CD14-positive monocyte (primary cell): ENCODE data around the gene MYO7A. TPM values are rescaled to one million over a fixed set of nuclear protein-coding genes. Genes with fewer than 3 reads are reported as not detected.

Experiments
- DNase-seq, 3 donors: peaks; one replicate each; pipeline ENCODE4 v3.0.0-alpha.2; 2011 to 2022
- H2AFZ ChIP-seq: 2 replicates; pipeline ENCODE4 v1.6.0; 2012; ENCODE audit warnings: mild to moderate bottlenecking, low read depth, low read length, inconsistent platforms; ENCODE audit not compliant: insufficient read depth, poor library complexity, severe bottlenecking
- H3K27ac ChIP-seq, 2 donors: 1 replicate in 1 of 2; 2 replicates in 1 of 2; pipeline ENCODE4 v1.5.1; 2012 to 2013; ENCODE audit warnings: low read length in 2 of 2, control low read depth in 1 of 2, inconsistent platforms in 1 of 2, low read depth in 1 of 2, mild to moderate bottlenecking in 1 of 2
- H3K27me3 ChIP-seq, 2 donors: one replicate each; pipeline versions ENCODE4 v1.6.0 to v1.6.1; 2011 to 2013; ENCODE audit warnings: low read length in 2 of 2; ENCODE audit not compliant: control insufficient read depth in 2 of 2, insufficient read depth in 2 of 2
- H3K36me3 ChIP-seq, 2 donors: replicated peaks in 1 of 2; 1 replicate in 1 of 2; 2 replicates in 1 of 2; pipeline versions ENCODE4 v1.5.1 to v1.6.1; 2012 to 2013; ENCODE audit warnings: low read length in 2 of 2, control low read depth in 1 of 2, inconsistent platforms in 1 of 2, mild to moderate bottlenecking in 1 of 2; ENCODE audit not compliant: insufficient read depth in 2 of 2, control insufficient read depth in 1 of 2
- H3K4me1 ChIP-seq, 2 donors: 1 replicate in 1 of 2; 2 replicates in 1 of 2; pipeline versions ENCODE4 v1.5.1 to v1.6.1; 2012 to 2013; ENCODE audit warnings: low read length in 2 of 2, control low read depth in 1 of 2, inconsistent platforms in 1 of 2, mild to moderate bottlenecking in 1 of 2, moderate library complexity in 1 of 2; ENCODE audit not compliant: insufficient read depth in 2 of 2, control insufficient read depth in 1 of 2
- H3K4me2 ChIP-seq: replicated peaks from 2 replicates; pipeline ENCODE3; 2012; ENCODE audit warnings: low read length, moderate library complexity, mild to moderate bottlenecking; ENCODE audit not compliant: poor library complexity, severe bottlenecking; ENCODE audit errors: extremely low read depth
- H3K4me3 ChIP-seq, 3 experiments: fragments of 200-600 bp in 1 of 3; sonication (generic) in 1 of 3; replicated peaks in 1 of 3; 1 replicate in 2 of 3; 2 replicates in 1 of 3; pipeline ENCODE4 v1.5.1; 2011 to 2013; ENCODE audit warnings: low read length in 3 of 3, mild to moderate bottlenecking in 3 of 3, control low read depth in 2 of 3, low read depth in 2 of 3, inconsistent platforms in 1 of 3, moderate library complexity in 1 of 3
- H3K79me2 ChIP-seq: 2 replicates; pipeline ENCODE4 v1.6.0; 2012; ENCODE audit warnings: mild to moderate bottlenecking, control low read depth, inconsistent platforms, low read length, moderate library complexity; ENCODE audit not compliant: insufficient read depth
- H3K9ac ChIP-seq: 2 replicates; pipeline ENCODE4 v1.6.0; 2017; ENCODE audit warnings: low read length, mild to moderate bottlenecking; ENCODE audit not compliant: insufficient read depth, poor library complexity, severe bottlenecking
- H3K9me3 ChIP-seq, 2 donors: replicated peaks in 1 of 2; 1 replicate in 1 of 2; 2 replicates in 1 of 2; pipeline versions ENCODE4 v1.5.1 to v1.6.1; 2012 to 2013; ENCODE audit warnings: low read length in 2 of 2, control low read depth in 1 of 2; ENCODE audit not compliant: control insufficient read depth in 1 of 2, insufficient read depth in 1 of 2
- H4K20me1 ChIP-seq: 2 replicates; pipeline ENCODE4 v1.6.0; 2012; ENCODE audit warnings: mild to moderate bottlenecking, low read length, control low read depth, moderate library complexity; ENCODE audit not compliant: insufficient read depth
- H3K27ac Mint-ChIP-seq, 7 donors: one replicate each; pipeline ENCODE4 v1.8.0; 2020; ENCODE audit warnings: mild to moderate bottlenecking in 7 of 7, mixed read lengths in 7 of 7, moderate library complexity in 6 of 7, inconsistent platforms in 2 of 7
- H3K27me3 Mint-ChIP-seq, 3 donors: one replicate each; pipeline ENCODE4 v1.8.0; 2021 to 2022; ENCODE audit warnings: low read depth in 3 of 3, mild to moderate bottlenecking in 3 of 3, mixed read lengths in 3 of 3, moderate library complexity in 3 of 3, inconsistent platforms in 1 of 3
- H3K36me3 Mint-ChIP-seq, 2 donors: one replicate each; pipeline ENCODE4 v1.8.0; 2020; ENCODE audit warnings: mixed read lengths in 2 of 2, inconsistent platforms in 1 of 2, mild to moderate bottlenecking in 1 of 2
- H3K4me1 Mint-ChIP-seq: one replicate; pipeline ENCODE4 v1.8.0; 2020; ENCODE audit warnings: mild to moderate bottlenecking, mixed read lengths
- H3K4me3 Mint-ChIP-seq, 2 donors: one replicate each; pipeline ENCODE4 v1.8.0; 2020; ENCODE audit warnings: mild to moderate bottlenecking in 2 of 2, mixed read lengths in 2 of 2, moderate library complexity in 1 of 2
- H3K9me3 Mint-ChIP-seq, 7 donors: one replicate each; pipeline ENCODE4 v1.8.0; 2020 to 2022; ENCODE audit warnings: mixed read lengths in 7 of 7, mild to moderate bottlenecking in 6 of 7, moderate library complexity in 6 of 7, inconsistent platforms in 2 of 7
- CTCF ChIP-seq: fragments of 200-600 bp; IDR thresholded peaks from one replicate; pipeline ENCODE4 v1.8.0; 2022; ENCODE audit warnings: antibody characterized with exemption, mild to moderate bottlenecking
- WGBS: methylation state at CpG from one replicate; pipeline ENCODE4 v1.1.5; 2013; ENCODE audit warnings: missing lambda C conversion rate; ENCODE audit not compliant: insufficient coverage; 5-methylcytosine and 5-hydroxymethylcytosine counted together
- intact Hi-C, 2 donors: fragments of 100-400 bp; cut with micrococcal nuclease; formaldehyde crosslinking; loops; one replicate each; pipeline versions ENCODE4 v1.15.0 to v1.15.1; 2023
- polyA plus RNA-seq, 3 donors: library from polyadenylated mRNA; depleted of rRNA in 1 of 3; unstranded in 2 of 3; stranded (reverse) in 1 of 3; fragments of 300-500 nt in 2 of 3; fragments of >200 nt in 1 of 3; fragmentation: Illumina TruSeq in 2 of 3; gene quantifications; 1 replicate in 2 of 3; 2 replicates in 1 of 3; pipeline ENCODE4 v1.2.3, GENCODE V29; 2012 to 2021

Gene MYO7A
- polyA plus RNA-seq, 3 donors, result 3.5 to 7.8 (median 3.6) TPM

GRCh38 chr11:77253690-77254089, 125.6 kb downstream of the MYO7A start:
- intact Hi-C loops, result no loop called here
- DNase-seq, result no peak
- Histone ChIP-seq H3K9ac (no peak overlapping the region), H2AFZ (no peak overlapping the region), H3K36me3 (no peaks in the 10 kb centered on the region), H3K9me3 (peaks cover 5 to 17% of the 10 kb centered on the region in 2 donors), H4K20me1 (no peaks in the 10 kb centered on the region), H3K27me3 (no peaks in the 10 kb centered on the region), H3K4me1 (no peaks in the 10 kb centered on the region), H3K27ac (no peak overlapping the region), H3K79me2 (no peaks in the 10 kb centered on the region), H3K4me3 (no peak overlapping the region), H3K4me2 (no peak overlapping the region)
- no peak for TF ChIP-seq CTCF
- peaks cover 12 to 26% (median 17%) of the 10 kb centered on the region in 7 donors for H3K9me3 Mint-ChIP-seq
- H3K36me3 Mint-ChIP-seq, result no peaks in the 10 kb centered on the region
- H3K4me3 Mint-ChIP-seq, result no peak overlapping the region
- no peaks in the 10 kb centered on the region for H3K4me1 Mint-ChIP-seq
- 40% methylated on average over 1 of the region's 1 CpG for WGBS
- no peak overlapping the region for H3K27ac Mint-ChIP-seq
- H3K27me3 Mint-ChIP-seq, result peaks cover 0 to 6% (median 2%) of the 10 kb centered on the region in 3 donors

DNA sequence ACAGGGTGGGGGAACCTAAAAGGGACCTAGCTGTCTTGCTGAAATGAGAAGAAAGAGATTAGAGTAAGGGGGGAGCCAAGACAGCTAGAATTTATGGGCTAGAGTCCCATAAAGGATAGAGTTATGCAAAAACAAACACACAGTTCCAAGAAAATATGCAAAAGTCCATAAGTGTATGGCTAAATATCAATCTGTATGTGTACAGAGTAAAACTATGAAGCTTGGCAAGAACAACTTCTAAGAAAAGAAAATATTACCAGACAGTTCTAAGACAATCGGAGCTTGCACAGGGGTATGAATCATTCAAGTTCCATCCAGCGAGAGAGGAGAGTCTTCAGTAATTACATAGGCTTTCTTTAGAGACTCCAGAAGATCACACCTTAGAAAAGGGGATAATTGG, 131.6 kb downstream of the MYO7A start:
- WGBS, result no CpG with 5 or more reads among the region's 2 CpGs
- TF ChIP-seq CTCF, result no peak
- H3K4me1 Mint-ChIP-seq, result no peaks in the 10 kb centered on the region
- Histone ChIP-seq H3K79me2 (no peaks in the 10 kb centered on the region), H3K36me3 (no peaks in the 10 kb centered on the region), H3K4me2 (no peak overlapping the region), H3K27me3 (no peaks in the 10 kb centered on the region), H3K27ac (no peak overlapping the region), H3K9me3 (peaks cover 7 to 20% of the 10 kb centered on the region in 2 donors), H3K4me3 (no peak overlapping the region), H3K9ac (no peak overlapping the region), H3K4me1 (no peaks in the 10 kb centered on the region), H4K20me1 (no peaks in the 10 kb centered on the region), H2AFZ (no peak overlapping the region)
- DNase-seq, result no peak
- H3K27me3 Mint-ChIP-seq, result peaks cover 0 to 11% (median 4%) of the 10 kb centered on the region in 3 donors
- no peak overlapping the region for H3K4me3 Mint-ChIP-seq
- intact Hi-C loops, result no loop called here
- H3K27ac Mint-ChIP-seq, result no peak overlapping the region
- peaks cover 15 to 33% (median 20%) of the 10 kb centered on the region in 7 donors for H3K9me3 Mint-ChIP-seq
- no peaks in the 10 kb centered on the region for H3K36me3 Mint-ChIP-seq
